GM12878 (cell line): ENCODE measurements around the gene RPS6KA2. TPM values are rescaled to one million over a fixed set of nuclear protein-coding genes. Genes with fewer than 3 reads are reported as not detected.

Source experiments
- ATAC-seq: fragments of 200-7000 bp; cut with Tn5 transposase; 3 replicates; pipeline ENCODE4 v1.9.1; 2020; ENCODE audit warnings: mild to moderate bottlenecking, moderate library complexity
- BruUV-seq: library from RNA; stranded (reverse); fragments of 400-500 nt; replicated peaks from 2 replicates; lab custom pipeline; 2021; lab: Mats Ljungman, UMichigan
- CTCF ChIA-PET: fragments of 300-600 bp; sonication (Branson Sonifier 250); formaldehyde crosslinking; extraction: SDS; loops from one replicate; lab custom pipeline; 2021; ENCODE audit warnings: inconsistent platforms; lab: Yijun Ruan, JAX
- POLR2A ChIA-PET: fragments of 350-600 bp; formaldehyde crosslinking; extraction: SDS; loops from one replicate; lab custom pipeline; 2021; ENCODE audit warnings: inconsistent platforms; lab: Charles Lee
- RAD21 ChIA-PET: fragments of 300-600 bp; sonication (Branson Sonifier 250); formaldehyde crosslinking; loops from one replicate; lab custom pipeline; 2023; ENCODE audit warnings: antibody characterized with exemption; ENCODE audit not compliant: unreplicated experiment; lab: Charles Lee
- SMC1A ChIA-PET: fragments of 300-600 bp; sonication (Branson Sonifier 250); formaldehyde crosslinking; loops from one replicate; lab custom pipeline; 2023; ENCODE audit not compliant: unreplicated experiment, uncharacterized antibody; lab: Charles Lee
- DNase-seq: peaks from one replicate; pipeline ENCODE4 v3.0.0-alpha.2; 2011; ENCODE audit warnings: low read depth, low spot score
- FAIRE-seq: peaks from 3 replicates; lab custom pipeline; 2011; peaks lifted over from hg19 to GRCh38; lab: Jason Lieb, UNC
- H2AFZ ChIP-seq: 2 replicates; pipeline ENCODE4 v1.6.0; 2011; ENCODE audit warnings: low read depth, low read length, control low read depth; ENCODE audit not compliant: control insufficient read depth
- H3K27ac ChIP-seq: 2 replicates; pipeline ENCODE4 v1.5.1; 2011; ENCODE audit warnings: control low read depth; ENCODE audit not compliant: control insufficient read depth, insufficient read depth
- H3K27me3 ChIP-seq, 2 experiments: replicated peaks in 1 of 2; 2 replicates each; pipeline versions ENCODE4 v1.6.0 to v1.6.1; 2011; ENCODE audit warnings: low read length in 1 of 2; ENCODE audit not compliant: control insufficient read depth in 2 of 2, insufficient read depth in 2 of 2
- H3K36me3 ChIP-seq, 2 experiments: 2 replicates each; pipeline ENCODE4 v1.5.1; 2011; ENCODE audit warnings: low read length in 1 of 2; ENCODE audit not compliant: control insufficient read depth in 2 of 2, insufficient read depth in 2 of 2
- H3K4me1 ChIP-seq: 2 replicates; pipeline ENCODE4 v1.6.1; 2011; ENCODE audit warnings: mild to moderate bottlenecking, low read length, moderate library complexity, mixed read lengths; ENCODE audit not compliant: control insufficient read depth, insufficient read depth
- H3K4me2 ChIP-seq: 2 replicates; pipeline ENCODE4 v1.6.0; 2011; ENCODE audit warnings: control low read depth; ENCODE audit not compliant: control insufficient read depth, insufficient read depth
- H3K4me3 ChIP-seq: fragments of 200-600 bp; sonication (generic); 2 replicates; pipeline ENCODE4 v1.5.1; 2016
- H3K79me2 ChIP-seq: 2 replicates; pipeline ENCODE4 v1.6.0; 2011; ENCODE audit warnings: low read length; ENCODE audit not compliant: control insufficient read depth, insufficient read depth
- H3K9ac ChIP-seq: 2 replicates; pipeline ENCODE4 v1.8.0; 2011; ENCODE audit warnings: low read length, control low read depth, mixed read lengths; ENCODE audit not compliant: control insufficient read depth, insufficient read depth
- H3K9me3 ChIP-seq: replicated peaks from 3 replicates; pipeline ENCODE4 v1.5.1; 2011; ENCODE audit warnings: mild to moderate bottlenecking, low read length; ENCODE audit not compliant: control insufficient read depth, insufficient read depth
- H4K20me1 ChIP-seq: 2 replicates; pipeline ENCODE4 v1.6.0; 2011; ENCODE audit not compliant: control insufficient read depth, insufficient read depth
- ATF7 ChIP-seq: fragments of 450-650 bp; IDR thresholded peaks from 2 replicates; pipeline ENCODE4 v1.6.1; 2016; ENCODE audit warnings: low read depth, mild to moderate bottlenecking
- HDAC2 ChIP-seq: fragments of 200-600 bp; sonication (generic); IDR thresholded peaks from 2 replicates; pipeline ENCODE4 v1.6.1; 2017
- IKZF1 ChIP-seq: fragments of 450-650 bp; conservative IDR thresholded peaks from 2 replicates; pipeline ENCODE4 v1.6.1; 2017; ENCODE audit warnings: antibody characterized with exemption, mild to moderate bottlenecking
- LARP7 ChIP-seq: fragments of 450-650 bp; IDR thresholded peaks from 2 replicates; pipeline ENCODE4 v1.6.1; 2017; ENCODE audit warnings: mild to moderate bottlenecking
- MEF2A ChIP-seq: IDR thresholded peaks from 2 replicates; pipeline ENCODE4 v1.6.1; 2011; ENCODE audit warnings: low read depth, mild to moderate bottlenecking, low read length, moderate library complexity; ENCODE audit not compliant: insufficient read depth
- NBN ChIP-seq: fragments of 450-650 bp; IDR thresholded peaks from 2 replicates; pipeline ENCODE4 v1.6.1; 2016
- SMAD5 ChIP-seq: IDR thresholded peaks from 2 replicates; pipeline ENCODE4 v1.6.1; 2016; ENCODE audit warnings: antibody characterized with exemption, low read depth
- TCF3 ChIP-seq: IDR thresholded peaks from 2 replicates; pipeline ENCODE4 v1.6.1; 2012; ENCODE audit warnings: low read depth, mild to moderate bottlenecking, low read length, borderline replicate concordance; ENCODE audit not compliant: insufficient read depth
- TCF7 ChIP-seq: IDR thresholded peaks from 2 replicates; pipeline ENCODE4 v1.6.1; 2014; ENCODE audit warnings: antibody characterized with exemption, borderline replicate concordance
- ZBTB11 ChIP-seq: fragments of 450-650 bp; formaldehyde crosslinking; IDR thresholded peaks from 2 replicates; pipeline ENCODE4 v1.5.0; 2022; ENCODE audit warnings: mild to moderate bottlenecking, missing genetic modification characterization
- ZNF24 ChIP-seq: fragments of 450-650 bp; IDR thresholded peaks from 2 replicates; pipeline ENCODE4 v1.6.1; 2017; ENCODE audit warnings: antibody characterized with exemption, mild to moderate bottlenecking
- whole genome bisulfite sequencing: methylation state at CpG from one replicate; pipeline ENCODE4 v1.1.6; 2016; ENCODE audit warnings: low lambda C conversion rate; ENCODE audit not compliant: insufficient replicate concordance, insufficient coverage; ENCODE audit errors: missing lambda C conversion rate; 5-methylcytosine and 5-hydroxymethylcytosine counted together
- in situ Hi-C: fragments of 300-500 bp; cut with MboI; formaldehyde crosslinking; loops from 9 replicates; pipeline ENCODE4 v1.14.3; 2018; ENCODE audit warnings: mixed read lengths
- intact Hi-C: fragments of 100-400 bp; cut with micrococcal nuclease; formaldehyde crosslinking; loops from one replicate; pipeline ENCODE4 v1.14.2; 2022; ENCODE audit not compliant: unreplicated experiment
- polyA plus RNA-seq, 11 experiments: library from polyadenylated mRNA; depleted of rRNA in 4 of 11; unstranded in 6 of 11; stranded (reverse) in 5 of 11; fragments of >200 nt; fragmentation: Nextera tagmentation in 4 of 11; fragmentation: Illumina TruSeq in 1 of 11; extraction: Ambion mirVana in 4 of 11; extraction: Trizol in 1 of 11; gene quantifications; 1 replicate in 1 of 11; 2 replicates in 10 of 11; pipeline versions ENCODE4 v1.2.1 to v1.2.3, GENCODE V29; 2011 to 2016; ENCODE audit warnings: inconsistent platforms in 2 of 11, missing spikeins in 2 of 11, low read depth in 1 of 11
- total RNA-seq, 4 experiments: library from RNA; depleted of rRNA in 3 of 4; stranded (reverse); fragments of >200 nt in 3 of 4; fragmentation: Illumina TruSeq in 1 of 4; extraction: Trizol in 1 of 4; gene quantifications; 2 replicates each; pipeline versions ENCODE4 v1.2.1 to v1.2.3, GENCODE V29; 2013 to 2021
- TF ChIP-seq, protein P1 (sequence below): fragments of 450-650 bp; formaldehyde crosslinking; IDR thresholded peaks from 2 replicates; pipeline ENCODE4 v1.4.0; 2020; ENCODE audit warnings: mild to moderate bottlenecking, moderate library complexity

The RPS6KA2 gene
- total and polyA plus RNA-seq, 10 of the 15 experiments (the other 5 are each of a cell fraction or from before 2014, with no cell fraction given): 0.02 to 1.0 (median 0.22) TPM; not detected in 1

- H3K4me3 ChIP-seq: no peak overlapping the region
Measured at GRCh38 chr6:166675736-166676135, 48.7 kb upstream of the RPS6KA2 start.

More at GRCh38 chr6:166675736-166676135, 48.7 kb upstream of the RPS6KA2 start:
- FAIRE-seq (no peak), ATAC-seq (no peak), DNase-seq (no peak)
- no peaks in the 10 kb centered on the region for H3K9me3 ChIP-seq
- H3K4me2 ChIP-seq: no peak overlapping the region
- no peak overlapping the region for H3K9ac ChIP-seq
- peaks cover 0 to 4% of the 10 kb centered on the region in 2 experiments; a peak in 1 of 4 replicates for H3K27me3 ChIP-seq
- H3K36me3 ChIP-seq: no peaks in the 10 kb centered on the region
- no peaks in the 10 kb centered on the region for H3K4me1 ChIP-seq
- H2AFZ ChIP-seq: no peak overlapping the region
- H3K27ac ChIP-seq: no peak overlapping the region
- BruUV-seq: no TSS peak
- WGBS: 46% methylated on average over 9 of the region's 9 CpGs
- ChIA-PET SMC1A (no interaction called here), CTCF (no interaction called here), POLR2A (no interaction called here), RAD21 (no interaction called here)
- no peak for TF ChIP-seq TCF3
- no peak for TF ChIP-seq ZBTB11 (CRISPR knock-in tag)
- no peak for TF ChIP-seq ZNF24
- TF ChIP-seq MEF2A: no peak
- TF ChIP-seq SMAD5: no peak
- TF ChIP-seq IKZF1: no peak
- no peak for TF ChIP-seq NBN
- no peak for TF ChIP-seq LARP7
- no peak for TF ChIP-seq ATF7
- TF ChIP-seq HDAC2: no peak
- TF ChIP-seq, protein P1, sequence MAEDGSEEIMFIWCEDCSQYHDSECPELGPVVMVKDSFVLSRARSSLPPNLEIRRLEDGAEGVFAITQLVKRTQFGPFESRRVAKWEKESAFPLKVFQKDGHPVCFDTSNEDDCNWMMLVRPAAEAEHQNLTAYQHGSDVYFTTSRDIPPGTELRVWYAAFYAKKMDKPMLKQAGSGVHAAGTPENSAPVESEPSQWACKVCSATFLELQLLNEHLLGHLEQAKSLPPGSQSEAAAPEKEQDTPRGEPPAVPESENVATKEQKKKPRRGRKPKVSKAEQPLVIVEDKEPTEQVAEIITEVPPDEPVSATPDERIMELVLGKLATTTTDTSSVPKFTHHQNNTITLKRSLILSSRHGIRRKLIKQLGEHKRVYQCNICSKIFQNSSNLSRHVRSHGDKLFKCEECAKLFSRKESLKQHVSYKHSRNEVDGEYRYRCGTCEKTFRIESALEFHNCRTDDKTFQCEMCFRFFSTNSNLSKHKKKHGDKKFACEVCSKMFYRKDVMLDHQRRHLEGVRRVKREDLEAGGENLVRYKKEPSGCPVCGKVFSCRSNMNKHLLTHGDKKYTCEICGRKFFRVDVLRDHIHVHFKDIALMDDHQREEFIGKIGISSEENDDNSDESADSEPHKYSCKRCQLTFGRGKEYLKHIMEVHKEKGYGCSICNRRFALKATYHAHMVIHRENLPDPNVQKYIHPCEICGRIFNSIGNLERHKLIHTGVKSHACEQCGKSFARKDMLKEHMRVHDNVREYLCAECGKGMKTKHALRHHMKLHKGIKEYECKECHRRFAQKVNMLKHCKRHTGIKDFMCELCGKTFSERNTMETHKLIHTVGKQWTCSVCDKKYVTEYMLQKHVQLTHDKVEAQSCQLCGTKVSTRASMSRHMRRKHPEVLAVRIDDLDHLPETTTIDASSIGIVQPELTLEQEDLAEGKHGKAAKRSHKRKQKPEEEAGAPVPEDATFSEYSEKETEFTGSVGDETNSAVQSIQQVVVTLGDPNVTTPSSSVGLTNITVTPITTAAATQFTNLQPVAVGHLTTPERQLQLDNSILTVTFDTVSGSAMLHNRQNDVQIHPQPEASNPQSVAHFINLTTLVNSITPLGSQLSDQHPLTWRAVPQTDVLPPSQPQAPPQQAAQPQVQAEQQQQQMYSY (CRISPR knock-in tag): no peak
- TF ChIP-seq TCF7: no peak
- in situ Hi-C loops (no loop called here), intact Hi-C loops (no loop called here)
- no peaks in the 10 kb centered on the region for H3K79me2 ChIP-seq
- H4K20me1 ChIP-seq: no peaks in the 10 kb centered on the region
